ENCODE measurements around the gene ATP11A. TPM values are rescaled to one million over a fixed set of nuclear protein-coding genes. Genes with fewer than 3 reads are reported as not detected.

Gene ATP11A
- total and polyA plus RNA-seq, 9 of the 15 experiments (the other 6 are each of a cell fraction or from before 2014, with no cell fraction given): 0.38 to 34.2 (median 4.2) TPM

DNA sequence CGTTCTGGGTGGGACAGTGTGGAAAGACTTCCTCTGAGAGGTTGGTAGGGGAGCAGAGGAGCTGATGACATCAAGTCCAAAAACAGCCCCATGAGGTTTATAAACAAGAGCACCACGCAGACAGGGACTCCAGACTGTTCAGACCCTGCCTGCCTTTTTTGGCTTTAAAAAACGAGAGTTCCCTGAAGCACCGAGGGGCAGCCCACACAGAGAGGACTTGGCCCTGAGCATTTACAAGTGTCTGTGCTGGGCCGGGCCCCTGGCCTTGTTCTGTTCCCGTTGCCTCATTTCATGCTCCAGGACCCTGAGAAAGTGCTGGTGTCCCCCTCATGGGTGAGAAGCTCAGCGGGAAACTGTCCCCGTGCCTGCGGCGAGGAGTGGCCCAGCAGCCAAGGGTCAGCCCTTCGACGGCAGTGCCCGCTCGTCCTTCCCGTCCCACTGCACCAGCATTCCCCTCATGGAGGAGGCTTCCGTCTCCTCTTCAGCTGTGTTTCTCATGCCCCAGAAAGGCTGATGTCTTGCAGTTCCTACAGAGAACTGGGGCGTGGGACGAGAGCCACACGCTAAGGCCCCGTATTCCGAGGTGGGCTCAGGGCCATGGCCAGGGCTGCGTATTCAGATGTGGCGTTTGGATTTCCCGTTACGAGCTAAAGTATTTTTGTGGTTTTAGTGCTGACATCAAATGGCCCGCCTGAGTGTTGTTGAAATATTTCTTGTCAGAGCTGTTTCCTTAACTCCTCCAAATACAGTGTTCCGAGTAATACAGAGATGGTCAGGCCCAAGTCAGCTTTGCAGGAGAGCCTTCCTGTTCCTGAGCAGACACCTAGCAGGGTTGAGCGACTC, 93.5 kb downstream of the ATP11A start:
- intact Hi-C loops (cut with micrococcal nuclease): no loop called here
- TF ChIP-seq CREM (IDR thresholded peaks at IDR 0.05; ENCODE audit: low read depth): no peak
- Histone ChIP-seq H3K4me1 (replicated peaks in 1 of 2; ENCODE audit: control insufficient read depth in 2 of 2, insufficient read depth in 2 of 2, low read length in 2 of 2) (peaks cover 0 to 3% of the 10 kb centered on the region in 2 experiments; a peak in 2 of 5 replicates), H3K36me3 (ENCODE audit: control insufficient read depth, insufficient read depth, low read length) (peaks cover 7% of the 10 kb centered on the region; the same call in 2 of the 3 replicates), H4K20me1 (replicated peaks; ENCODE audit: control insufficient read depth, insufficient read depth, low read length) (no peaks in the 10 kb centered on the region), H3K27me3 (ENCODE audit: control insufficient read depth in 2 of 2, insufficient read depth in 2 of 2, low read length in 2 of 2) (no peaks in the 10 kb centered on the region), H3K9me3 (replicated peaks; ENCODE audit: control insufficient read depth, insufficient read depth, low read depth, low read length) (no peaks in the 10 kb centered on the region), H3K9me1 (ENCODE audit: control insufficient read depth, insufficient read depth, low read length) (no peaks in the 10 kb centered on the region), H3K9ac (ENCODE audit: insufficient read depth in 1 of 2, low read depth in 2 of 2, low read length in 2 of 2) (no peak overlapping the region), H3K4me2 (ENCODE audit: insufficient read depth, low read length) (no peak overlapping the region), H2AFZ (ENCODE audit: low read depth, low read length) (no peak overlapping the region), H3K27ac (ENCODE audit: extremely low read depth, low read depth, low read length) (no peak overlapping the region), H3K79me2 (ENCODE audit: control insufficient read depth, insufficient read depth, low read length) (peaks cover 10% of the 10 kb centered on the region; the same call in 2 of the 3 replicates), H3K4me3 (no peak overlapping the region)
- BruUV-seq (replicated peaks): no TSS peak
- WGBS (ENCODE audit: insufficient coverage, low coverage, missing lambda C conversion rate): 81% methylated on average over 13 of the region's 28 CpGs
- FAIRE-seq (no peak), ATAC-seq (no peak), DNase-seq (ENCODE audit: extremely low read depth in 1 of 4, low spot score in 3 of 4) (no peak)
- in situ Hi-C loops (cut with MboI): no loop called here
- CTCF ChIA-PET (ENCODE audit: low intra/inter-chr PET ratio): no interaction called here
- POLR2A ChIA-PET: no interaction called here

DNA sequence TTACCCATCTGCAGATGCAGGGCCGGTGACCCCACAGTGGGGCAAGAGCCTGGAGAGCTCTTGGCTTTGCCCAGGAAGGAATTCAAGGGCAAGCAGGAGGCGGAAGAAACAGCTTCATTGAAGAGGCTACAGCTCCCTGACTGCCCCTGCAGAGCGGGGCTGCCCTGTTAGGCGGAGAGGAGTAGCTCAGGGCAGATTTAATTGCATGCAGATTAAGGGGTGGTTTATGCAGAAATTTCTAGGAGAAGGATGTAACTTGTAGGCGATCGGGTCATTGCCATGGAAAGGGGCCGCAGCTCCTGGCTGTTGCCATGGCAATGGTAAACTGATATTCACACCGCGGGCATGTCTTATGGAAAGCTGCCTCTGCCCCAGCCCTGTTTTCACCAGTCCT, 94.1 kb downstream of the ATP11A start:
- in situ Hi-C loops (cut with MboI) (no loop called here), intact Hi-C loops (cut with micrococcal nuclease) (no loop called here)
- Histone ChIP-seq H3K27me3 (ENCODE audit: control insufficient read depth in 2 of 2, insufficient read depth in 2 of 2, low read length in 2 of 2) (no peaks in the 10 kb centered on the region), H3K79me2 (ENCODE audit: control insufficient read depth, insufficient read depth, low read length) (peaks cover 10% of the 10 kb centered on the region; the same call in 2 of the 3 replicates), H3K36me3 (ENCODE audit: control insufficient read depth, insufficient read depth, low read length) (peaks cover 7% of the 10 kb centered on the region; the same call in 2 of the 3 replicates), H3K4me3 (no peak overlapping the region), H3K9me1 (ENCODE audit: control insufficient read depth, insufficient read depth, low read length) (no peaks in the 10 kb centered on the region), H3K27ac (ENCODE audit: extremely low read depth, low read depth, low read length) (no peak overlapping the region), H3K4me1 (replicated peaks in 1 of 2; ENCODE audit: control insufficient read depth in 2 of 2, insufficient read depth in 2 of 2, low read length in 2 of 2) (peaks cover 0 to 3% of the 10 kb centered on the region in 2 experiments; a peak in 2 of 5 replicates), H3K9ac (ENCODE audit: insufficient read depth in 1 of 2, low read depth in 2 of 2, low read length in 2 of 2) (no peak overlapping the region), H3K4me2 (ENCODE audit: insufficient read depth, low read length) (no peak overlapping the region), H2AFZ (ENCODE audit: low read depth, low read length) (no peak overlapping the region), H3K9me3 (replicated peaks; ENCODE audit: control insufficient read depth, insufficient read depth, low read depth, low read length) (no peaks in the 10 kb centered on the region), H4K20me1 (replicated peaks; ENCODE audit: control insufficient read depth, insufficient read depth, low read length) (no peaks in the 10 kb centered on the region)
- ChIA-PET CTCF (ENCODE audit: low intra/inter-chr PET ratio) (no interaction called here), POLR2A (no interaction called here)
- DNase-seq (ENCODE audit: extremely low read depth in 1 of 4, low spot score in 3 of 4): no peak
- BruUV-seq (replicated peaks): no TSS peak
- TF ChIP-seq RFX1 (IDR thresholded peaks at IDR 0.05): peak; percentile 42
- TF ChIP-seq ZNF717 (CRISPR knock-in tag; IDR thresholded peaks at IDR 0.05): no peak
- 90% methylated on average over 7 of the region's 9 CpGs for WGBS (ENCODE audit: insufficient coverage, low coverage, missing lambda C conversion rate)
- no peak for ATAC-seq
- FAIRE-seq: no peak
